Cardiac fibroblast (primary cell): ENCODE measurements around the gene ARHGAP8.

Experiments
- DNase-seq, 2 donors: peaks; one replicate each; pipeline versions ENCODE4 v3.0.0 to v3.0.0-alpha.2; 2010; ENCODE audit warnings: low read depth in 2 of 2
- H3K4me3 ChIP-seq, 2 donors: replicated peaks in 1 of 2; 1 replicate in 1 of 2; 2 replicates in 1 of 2; pipeline ENCODE4 v1.5.1; 2011; ENCODE audit warnings: low read depth in 2 of 2, low read length in 2 of 2, mild to moderate bottlenecking in 2 of 2, moderate library complexity in 1 of 2
- TF ChIP-seq, protein P1 (sequence below): IDR thresholded peaks from one replicate; pipeline ENCODE4 v1.5.1; 2011; ENCODE audit warnings: low read depth, mild to moderate bottlenecking, low read length, inconsistent platforms

Gene ARHGAP8

DNA sequence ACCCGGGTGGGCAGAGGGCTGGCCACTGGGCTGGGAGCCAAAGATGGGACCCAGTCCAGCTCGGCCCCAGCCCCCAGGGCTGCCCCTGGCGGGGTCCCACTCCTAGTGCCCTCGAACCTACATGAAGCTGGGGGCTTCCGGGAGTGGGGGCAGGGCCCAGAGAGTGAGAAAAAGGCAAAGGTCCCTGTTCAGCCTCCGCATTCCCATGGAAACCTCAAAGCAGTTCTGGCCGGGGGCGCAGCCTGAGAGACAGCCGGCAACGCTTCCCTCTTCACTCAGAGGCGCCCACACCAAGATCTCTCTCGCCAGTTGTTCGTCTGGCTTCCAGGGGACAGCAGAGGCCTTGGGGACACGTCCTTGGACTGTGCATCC, 22.4 kb upstream of the ARHGAP8 start:
- TF ChIP-seq, protein P1, sequence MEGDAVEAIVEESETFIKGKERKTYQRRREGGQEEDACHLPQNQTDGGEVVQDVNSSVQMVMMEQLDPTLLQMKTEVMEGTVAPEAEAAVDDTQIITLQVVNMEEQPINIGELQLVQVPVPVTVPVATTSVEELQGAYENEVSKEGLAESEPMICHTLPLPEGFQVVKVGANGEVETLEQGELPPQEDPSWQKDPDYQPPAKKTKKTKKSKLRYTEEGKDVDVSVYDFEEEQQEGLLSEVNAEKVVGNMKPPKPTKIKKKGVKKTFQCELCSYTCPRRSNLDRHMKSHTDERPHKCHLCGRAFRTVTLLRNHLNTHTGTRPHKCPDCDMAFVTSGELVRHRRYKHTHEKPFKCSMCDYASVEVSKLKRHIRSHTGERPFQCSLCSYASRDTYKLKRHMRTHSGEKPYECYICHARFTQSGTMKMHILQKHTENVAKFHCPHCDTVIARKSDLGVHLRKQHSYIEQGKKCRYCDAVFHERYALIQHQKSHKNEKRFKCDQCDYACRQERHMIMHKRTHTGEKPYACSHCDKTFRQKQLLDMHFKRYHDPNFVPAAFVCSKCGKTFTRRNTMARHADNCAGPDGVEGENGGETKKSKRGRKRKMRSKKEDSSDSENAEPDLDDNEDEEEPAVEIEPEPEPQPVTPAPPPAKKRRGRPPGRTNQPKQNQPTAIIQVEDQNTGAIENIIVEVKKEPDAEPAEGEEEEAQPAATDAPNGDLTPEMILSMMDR = no peak
- H3K4me3 ChIP-seq = no peak overlapping the region
- DNase-seq = no peak

DNA sequence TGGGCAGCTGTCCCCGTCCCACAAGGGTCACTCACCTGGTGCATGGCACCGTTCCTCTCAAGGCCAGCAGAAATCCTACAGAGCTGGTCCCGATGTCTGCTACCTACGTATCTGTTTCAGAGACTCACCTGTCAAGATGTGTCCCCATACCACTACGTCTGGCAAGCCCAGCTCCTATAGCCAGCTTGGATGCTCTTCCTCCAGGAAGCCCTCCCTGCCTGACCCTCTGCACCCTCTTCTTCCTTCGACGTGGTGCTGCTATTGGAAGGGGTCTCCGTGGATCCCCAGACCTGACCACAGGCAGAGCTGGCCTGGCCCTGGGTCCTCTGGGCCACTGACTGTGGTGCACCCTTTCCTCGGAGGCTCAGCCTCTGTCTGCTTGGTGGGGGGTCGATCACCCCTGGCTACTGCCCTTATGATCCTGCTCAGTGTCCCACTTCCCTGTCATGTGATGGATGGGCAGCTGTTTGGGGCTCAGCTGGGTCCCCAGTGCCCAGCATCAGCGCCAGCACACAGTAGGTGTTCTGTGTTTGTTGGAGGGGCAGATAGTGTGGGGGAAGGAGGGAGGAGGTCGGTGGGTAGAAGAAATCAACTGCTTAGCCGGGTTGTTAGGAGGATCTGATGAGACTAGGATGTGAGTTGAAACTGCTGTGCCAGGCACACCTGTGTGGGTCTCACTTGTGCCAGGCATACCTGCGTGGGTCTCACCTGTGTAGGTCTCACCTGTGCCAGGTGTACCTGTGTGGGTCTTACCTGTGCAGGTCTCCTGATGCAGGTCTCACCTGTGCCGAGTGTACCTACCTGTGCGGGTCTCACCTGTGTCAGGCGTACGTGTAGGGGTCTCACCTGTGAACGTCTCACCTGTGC, 21.7 kb upstream of the ARHGAP8 start:
- DNase-seq = no peak
- H3K4me3 ChIP-seq = no peak overlapping the region
- TF ChIP-seq, protein P1 = no peak

GRCh38 chr22:44731357-44731970, 20.9 kb upstream of the ARHGAP8 start:
- no peak overlapping the region for H3K4me3 ChIP-seq
- TF ChIP-seq, protein P1 = no peak
- DNase-seq = no peak

GRCh38 chr22:44732017-44732561, 20.3 kb upstream of the ARHGAP8 start:
- TF ChIP-seq, protein P1 = no peak

DNA sequence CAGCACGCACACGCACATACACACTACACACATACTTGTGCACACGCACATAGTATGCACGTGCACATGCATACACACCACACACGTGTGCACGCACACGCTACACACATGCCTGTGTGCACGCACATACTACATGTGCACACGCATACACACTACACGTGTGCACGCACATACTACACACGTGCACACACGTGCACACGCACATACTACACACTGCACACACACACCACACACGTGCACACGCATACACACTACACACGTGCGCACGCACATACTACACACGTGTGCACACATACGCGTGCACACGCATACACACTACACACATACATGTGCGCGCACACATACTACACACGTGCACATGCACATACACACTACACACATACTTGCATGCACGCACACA, 19.7 kb upstream of the ARHGAP8 start:
- TF ChIP-seq, protein P1 = no peak

More at GRCh38 chr22:44732017-44732561, 20.3 kb upstream of the ARHGAP8 start:
- no peak for DNase-seq
- H3K4me3 ChIP-seq = no peak overlapping the region

DNA sequence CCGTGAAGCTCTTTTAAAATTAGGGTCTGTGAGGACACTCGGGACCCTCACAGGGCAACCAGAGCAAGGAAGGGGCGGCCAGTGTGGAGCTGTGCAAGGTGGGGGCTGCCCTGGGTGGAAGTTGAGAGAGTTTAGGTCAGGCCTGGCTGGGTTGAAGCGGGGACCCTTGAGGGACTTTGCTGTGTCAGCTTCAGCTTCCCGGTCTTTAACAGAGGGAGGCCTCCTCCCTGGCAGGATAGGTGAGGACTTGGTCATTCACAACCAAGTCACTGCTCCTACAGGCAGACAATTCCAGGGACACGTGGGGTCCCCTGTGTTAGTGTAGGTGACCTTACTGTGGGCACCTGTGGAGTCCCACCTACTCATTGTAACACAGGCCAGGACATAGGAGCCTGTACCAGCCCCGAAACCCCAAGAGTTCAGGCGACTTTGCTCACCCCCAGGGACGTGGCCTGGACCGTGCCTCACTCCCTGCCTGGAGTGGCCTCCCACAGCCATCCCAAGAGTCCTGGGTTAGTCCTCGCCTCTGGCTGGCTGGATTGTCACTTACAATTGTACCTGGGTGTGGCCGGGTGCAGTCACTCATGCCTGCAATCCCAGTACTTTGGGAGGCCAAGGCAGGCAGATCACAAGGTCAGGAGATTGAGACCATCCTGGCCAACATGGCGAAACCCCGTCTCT, 18.8 kb upstream of the ARHGAP8 start:
- no peak for DNase-seq
- TF ChIP-seq, protein P1 = no peak
- H3K4me3 ChIP-seq = no peak overlapping the region

More for the DNA sequence above, 19.7 kb upstream of the ARHGAP8 start:
- DNase-seq = no peak
- no peak overlapping the region for H3K4me3 ChIP-seq
